ENCODE results near the gene FUZ. TPM values are rescaled to one million over a fixed set of nuclear protein-coding genes. Genes with fewer than 3 reads are reported as not detected.

The FUZ gene
- total RNA-seq, 3 donors from 2014 or later (not counting 1 experiment from before 2014, with no cell fraction given): 17.7 to 33.1 (median 20.6) TPM

- Mint-ChIP-seq H3K9me3 (no peaks in the 10 kb centered on the region), H3K36me3 (no peaks in the 10 kb centered on the region), H3K27me3 (ENCODE audit: low read depth in 2 of 2) (no peaks in the 10 kb centered on the region), H3K4me1 (peaks cover 15 to 21% of the 10 kb centered on the region in 2 donors), H3K4me3 (no peak overlapping the region), H3K27ac (no peak overlapping the region)
- peaks cover 21% of the 10 kb centered on the region for H3K4me1 ChIP-seq (ENCODE audit: control insufficient read depth, insufficient read depth, low read length)
- H3K9me3 ChIP-seq (ENCODE audit: control insufficient read depth, insufficient read depth, low read length): no peaks in the 10 kb centered on the region
- TF ChIP-seq, protein P1, sequence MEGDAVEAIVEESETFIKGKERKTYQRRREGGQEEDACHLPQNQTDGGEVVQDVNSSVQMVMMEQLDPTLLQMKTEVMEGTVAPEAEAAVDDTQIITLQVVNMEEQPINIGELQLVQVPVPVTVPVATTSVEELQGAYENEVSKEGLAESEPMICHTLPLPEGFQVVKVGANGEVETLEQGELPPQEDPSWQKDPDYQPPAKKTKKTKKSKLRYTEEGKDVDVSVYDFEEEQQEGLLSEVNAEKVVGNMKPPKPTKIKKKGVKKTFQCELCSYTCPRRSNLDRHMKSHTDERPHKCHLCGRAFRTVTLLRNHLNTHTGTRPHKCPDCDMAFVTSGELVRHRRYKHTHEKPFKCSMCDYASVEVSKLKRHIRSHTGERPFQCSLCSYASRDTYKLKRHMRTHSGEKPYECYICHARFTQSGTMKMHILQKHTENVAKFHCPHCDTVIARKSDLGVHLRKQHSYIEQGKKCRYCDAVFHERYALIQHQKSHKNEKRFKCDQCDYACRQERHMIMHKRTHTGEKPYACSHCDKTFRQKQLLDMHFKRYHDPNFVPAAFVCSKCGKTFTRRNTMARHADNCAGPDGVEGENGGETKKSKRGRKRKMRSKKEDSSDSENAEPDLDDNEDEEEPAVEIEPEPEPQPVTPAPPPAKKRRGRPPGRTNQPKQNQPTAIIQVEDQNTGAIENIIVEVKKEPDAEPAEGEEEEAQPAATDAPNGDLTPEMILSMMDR (IDR thresholded peaks at IDR 0.05): no peak
- intact Hi-C loops (cut with micrococcal nuclease): no loop called here
- ATAC-seq: no peak
- H3K36me3 ChIP-seq (ENCODE audit: control insufficient read depth, insufficient read depth, low read length): peaks cover 15% of the 10 kb centered on the region
- no peak overlapping the region for H3K4me3 ChIP-seq (ENCODE audit: low read length)
- no peak overlapping the region for H3K27ac ChIP-seq (ENCODE audit: low read length)
- no peak for DNase-seq
- no peaks in the 10 kb centered on the region for H3K27me3 ChIP-seq (ENCODE audit: control insufficient read depth, insufficient read depth, low read length)
- WGBS (ENCODE audit: insufficient coverage): 94% methylated on average over 39 of the region's 39 CpGs
Observed at GRCh38 chr19:49854378-49855263, 41.5 kb upstream of the FUZ start.

- no peak for ATAC-seq
Observed at GRCh38 chr19:49853852-49854377, 40.8 kb upstream of the FUZ start.

DNA sequence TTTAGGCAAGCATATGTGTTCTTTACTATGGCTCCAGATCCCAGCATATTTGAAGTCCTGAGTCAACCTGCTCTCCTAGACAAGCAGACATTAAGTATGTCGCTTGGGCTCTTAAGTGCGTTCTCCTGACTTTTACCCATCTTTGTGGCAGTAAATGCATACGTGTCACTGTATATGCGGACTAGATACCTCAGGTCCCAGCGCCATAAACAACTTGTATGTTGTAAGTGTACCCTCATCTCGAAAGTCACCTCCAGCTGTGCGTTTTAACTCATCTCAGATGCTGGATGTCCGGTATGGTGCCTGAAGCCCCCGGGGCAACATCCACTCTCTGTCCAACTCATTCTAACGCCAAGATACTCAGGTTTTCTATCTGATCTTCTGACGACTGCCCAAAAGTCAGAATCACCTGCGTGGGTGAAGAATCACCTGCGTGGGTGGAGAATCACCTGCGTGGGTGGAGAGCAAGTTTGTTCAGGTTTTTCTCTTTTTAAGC is 39.6 kb upstream of the FUZ start:
- Mint-ChIP-seq H3K4me3 (peak overlapping the region; percentile 80), H3K36me3 (no peaks in the 10 kb centered on the region), H3K27ac (peak overlapping the region; percentile 56 to 95), H3K9me3 (no peaks in the 10 kb centered on the region), H3K27me3 (ENCODE audit: low read depth in 2 of 2) (no peaks in the 10 kb centered on the region), H3K4me1 (peaks cover 30 to 33% of the 10 kb centered on the region in 2 donors)
- no peak for DNase-seq
- no peak overlapping the region for H3K4me3 ChIP-seq (ENCODE audit: low read length)
- intact Hi-C loops (cut with micrococcal nuclease): loop anchor here (2.0 kb wide), 1 partner anchor 14 kb away; the partner anchor contains the start of gene PNKP
- no peaks in the 10 kb centered on the region for H3K9me3 ChIP-seq (ENCODE audit: control insufficient read depth, insufficient read depth, low read length)
- H3K27me3 ChIP-seq (ENCODE audit: control insufficient read depth, insufficient read depth, low read length): no peaks in the 10 kb centered on the region
- ATAC-seq: no peak
- H3K4me1 ChIP-seq (ENCODE audit: control insufficient read depth, insufficient read depth, low read length): peaks cover 31% of the 10 kb centered on the region
- WGBS (ENCODE audit: insufficient coverage): 91% methylated on average over 14 of the region's 14 CpGs
- no peak overlapping the region for H3K27ac ChIP-seq (ENCODE audit: low read length)
- peaks cover 5% of the 10 kb centered on the region for H3K36me3 ChIP-seq (ENCODE audit: control insufficient read depth, insufficient read depth, low read length)
- TF ChIP-seq, protein P1 (IDR thresholded peaks at IDR 0.05): no peak

More at GRCh38 chr19:49853852-49854377, 40.8 kb upstream of the FUZ start:
- Mint-ChIP-seq H3K36me3 (no peaks in the 10 kb centered on the region), H3K9me3 (no peaks in the 10 kb centered on the region), H3K27me3 (ENCODE audit: low read depth in 2 of 2) (no peaks in the 10 kb centered on the region), H3K4me1 (peaks cover 19 to 26% of the 10 kb centered on the region in 2 donors), H3K27ac (peak overlapping the region in 1 of 2 donors; percentile 38), H3K4me3 (no peak overlapping the region)
- no peaks in the 10 kb centered on the region for H3K27me3 ChIP-seq (ENCODE audit: control insufficient read depth, insufficient read depth, low read length)
- TF ChIP-seq, protein P1 (IDR thresholded peaks at IDR 0.05): no peak
- H3K27ac ChIP-seq (ENCODE audit: low read length): no peak overlapping the region
- intact Hi-C loops (cut with micrococcal nuclease): loop anchor here (2.0 kb wide), 1 partner anchor 13 kb away; the partner anchor contains the start of gene PNKP
- H3K4me3 ChIP-seq (ENCODE audit: low read length): no peak overlapping the region
- no peak for DNase-seq
- 94% methylated on average over 10 of the region's 10 CpGs for WGBS (ENCODE audit: insufficient coverage)
- H3K4me1 ChIP-seq (ENCODE audit: control insufficient read depth, insufficient read depth, low read length): peaks cover 21% of the 10 kb centered on the region
- peaks cover 14% of the 10 kb centered on the region for H3K36me3 ChIP-seq (ENCODE audit: control insufficient read depth, insufficient read depth, low read length)
- H3K9me3 ChIP-seq (ENCODE audit: control insufficient read depth, insufficient read depth, low read length): no peaks in the 10 kb centered on the region
